ENCODE data around the gene SOX3. TPM values are rescaled to one million over a fixed set of nuclear protein-coding genes. Genes with fewer than 3 reads are reported as not detected.

The SOX3 gene
- total and polyA plus RNA-seq, 2 of the 13 experiments (the other 11 are each of a cell fraction or from before 2014, with no cell fraction given) = not detected

DNA sequence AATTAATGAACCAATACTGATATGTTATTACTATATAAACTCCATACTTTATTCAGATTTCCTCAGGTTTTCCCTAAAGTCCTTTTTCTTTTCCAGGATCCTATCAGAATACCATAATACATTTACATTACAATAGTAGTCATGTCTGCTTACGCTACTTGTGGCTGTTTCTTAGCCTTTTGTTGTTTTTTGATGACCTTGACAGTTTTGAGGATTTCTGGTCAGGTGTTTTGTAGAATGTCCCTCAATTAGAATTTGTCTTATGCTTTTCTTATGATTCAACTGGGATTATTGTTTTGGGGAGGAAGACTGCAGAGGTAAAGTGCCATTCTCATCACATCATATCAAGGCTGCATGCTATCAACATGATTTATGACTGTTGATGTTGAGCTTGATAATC, 9.1 kb downstream of the SOX3 start:
- DNase-seq (ENCODE audit: low spot score) (no peak), ATAC-seq (no peak), FAIRE-seq (no peak)

GRCh38 chrX:140492066-140492994, 12.5 kb downstream of the SOX3 start:
- Histone ChIP-seq H3K79me2 (ENCODE audit: insufficient read depth, low read length) (no peaks in the 10 kb centered on the region), H4K20me1 (ENCODE audit: insufficient read depth, low read length) (no peaks in the 10 kb centered on the region), H3K36me3 (replicated peaks in 1 of 2; ENCODE audit: control insufficient read depth in 1 of 2, insufficient read depth in 2 of 2, low read length in 2 of 2) (no peaks in the 10 kb centered on the region), H3K4me1 (ENCODE audit: insufficient read depth, low read length) (no peaks in the 10 kb centered on the region), H3K4me3 (replicated peaks in 1 of 3; ENCODE audit: insufficient read depth in 1 of 3, low read depth in 2 of 3, low read length in 3 of 3) (no peak overlapping the region), H2AFZ (ENCODE audit: low read length) (no peak overlapping the region), H3K27ac (ENCODE audit: extremely low read length, insufficient read depth, low read length) (no peak overlapping the region), H3K4me2 (ENCODE audit: low read depth, low read length) (no peak overlapping the region), H3K9me3 (ENCODE audit: low read length) (no peaks in the 10 kb centered on the region), H3K27me3 (ENCODE audit: control insufficient read depth in 1 of 2, insufficient read depth in 2 of 2, low read length in 2 of 2) (no peaks in the 10 kb centered on the region), H3K9ac (ENCODE audit: insufficient read depth, low read depth, low read length) (no peak overlapping the region)
- in situ Hi-C loops (cut with HindIII; ENCODE audit: extremely low pct_ligation_motif_present, low pct_unique_long_range_greater_than_20kb) = no loop called here
- ATAC-seq (no peak), DNase-seq (ENCODE audit: low spot score) (no peak), FAIRE-seq (no peak)
- ChIA-PET POLR2A (no interaction called here), CTCF (ENCODE audit: low intra/inter-chr PET ratio, low total read pairs) (no interaction called here)
- TF ChIP-seq ZBTB10 (CRISPR knock-in tag; IDR thresholded peaks at IDR 0.05; ENCODE audit: borderline replicate concordance) = no peak
- no peak for TF ChIP-seq ZNF230 (CRISPR knock-in tag; IDR thresholded peaks at IDR 0.05)
- TF ChIP-seq, protein P1, sequence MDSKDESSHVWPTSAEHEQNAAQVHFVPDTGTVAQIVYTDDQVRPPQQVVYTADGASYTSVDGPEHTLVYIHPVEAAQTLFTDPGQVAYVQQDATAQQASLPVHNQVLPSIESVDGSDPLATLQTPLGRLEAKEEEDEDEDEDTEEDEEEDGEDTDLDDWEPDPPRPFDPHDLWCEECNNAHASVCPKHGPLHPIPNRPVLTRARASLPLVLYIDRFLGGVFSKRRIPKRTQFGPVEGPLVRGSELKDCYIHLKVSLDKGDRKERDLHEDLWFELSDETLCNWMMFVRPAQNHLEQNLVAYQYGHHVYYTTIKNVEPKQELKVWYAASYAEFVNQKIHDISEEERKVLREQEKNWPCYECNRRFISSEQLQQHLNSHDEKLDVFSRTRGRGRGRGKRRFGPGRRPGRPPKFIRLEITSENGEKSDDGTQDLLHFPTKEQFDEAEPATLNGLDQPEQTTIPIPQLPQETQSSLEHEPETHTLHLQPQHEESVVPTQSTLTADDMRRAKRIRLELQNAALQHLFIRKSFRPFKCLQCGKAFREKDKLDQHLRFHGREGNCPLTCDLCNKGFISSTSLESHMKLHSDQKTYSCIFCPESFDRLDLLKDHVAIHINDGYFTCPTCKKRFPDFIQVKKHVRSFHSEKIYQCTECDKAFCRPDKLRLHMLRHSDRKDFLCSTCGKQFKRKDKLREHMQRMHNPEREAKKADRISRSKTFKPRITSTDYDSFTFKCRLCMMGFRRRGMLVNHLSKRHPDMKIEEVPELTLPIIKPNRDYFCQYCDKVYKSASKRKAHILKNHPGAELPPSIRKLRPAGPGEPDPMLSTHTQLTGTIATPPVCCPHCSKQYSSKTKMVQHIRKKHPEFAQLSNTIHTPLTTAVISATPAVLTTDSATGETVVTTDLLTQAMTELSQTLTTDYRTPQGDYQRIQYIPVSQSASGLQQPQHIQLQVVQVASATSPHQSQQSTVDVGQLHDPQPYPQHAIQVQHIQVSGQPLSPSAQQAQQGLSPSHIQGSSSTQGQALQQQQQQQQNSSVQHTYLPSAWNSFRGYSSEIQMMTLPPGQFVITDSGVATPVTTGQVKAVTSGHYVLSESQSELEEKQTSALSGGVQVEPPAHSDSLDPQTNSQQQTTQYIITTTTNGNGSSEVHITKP (CRISPR knock-in tag; IDR thresholded peaks at IDR 0.05; ENCODE audit: low read depth) = no peak
- no peak for TF ChIP-seq SIN3B (IDR thresholded peaks at IDR 0.05; ENCODE audit: low read length)
- TF ChIP-seq ZNF33A (CRISPR knock-in tag; IDR thresholded peaks at IDR 0.05; ENCODE audit: borderline replicate concordance) = no peak
- TF ChIP-seq FOXM1 (CRISPR knock-in tag; IDR thresholded peaks at IDR 0.05) = no peak
- no peak for TF ChIP-seq ZNF460 (CRISPR knock-in tag; IDR thresholded peaks at IDR 0.05; ENCODE audit: borderline replicate concordance)
- TF ChIP-seq HIVEP1 (CRISPR knock-in tag; IDR thresholded peaks at IDR 0.05) = no peak
- intact Hi-C loops (cut with micrococcal nuclease; ENCODE audit: unreplicated experiment) = no loop called here
- no TSS peak for BruUV-seq (replicated peaks)
- 28% methylated on average over 4 of the region's 4 CpGs for WGBS (ENCODE audit: low lambda C conversion rate)

More for the DNA sequence above, 9.1 kb downstream of the SOX3 start:
- H3K4me3 ChIP-seq (replicated peaks in 1 of 3; ENCODE audit: insufficient read depth in 1 of 3, low read depth in 2 of 3, low read length in 3 of 3) = no peak overlapping the region
- no peak overlapping the region for H3K4me2 ChIP-seq (ENCODE audit: low read depth, low read length)
- in situ Hi-C loops (cut with HindIII; ENCODE audit: extremely low pct_ligation_motif_present, low pct_unique_long_range_greater_than_20kb) (no loop called here), intact Hi-C loops (cut with micrococcal nuclease; ENCODE audit: unreplicated experiment) (no loop called here)
- BruUV-seq (replicated peaks) = no TSS peak
- H3K36me3 ChIP-seq (replicated peaks in 1 of 2; ENCODE audit: control insufficient read depth in 1 of 2, insufficient read depth in 2 of 2, low read length in 2 of 2) = no peaks in the 10 kb centered on the region
- ChIA-PET CTCF (ENCODE audit: low intra/inter-chr PET ratio, low total read pairs) (no interaction called here), POLR2A (no interaction called here)
- H3K9me3 ChIP-seq (ENCODE audit: low read length) = no peaks in the 10 kb centered on the region
- TF ChIP-seq MAFK (conservative IDR thresholded peaks at IDR 0.05 in 1 of 2, IDR thresholded peaks at IDR 0.05 in 1 of 2; ENCODE audit: low read length in 2 of 2) = peak; percentile 61 to 74; a peak in 3 of 4 replicates
- no peak for TF ChIP-seq GATAD1 (CRISPR knock-in tag; IDR thresholded peaks at IDR 0.05)
- no peak for TF ChIP-seq MED8 (CRISPR knock-in tag; IDR thresholded peaks at IDR 0.05; ENCODE audit: insufficient replicate concordance)
- peak; percentile 61; the same call in 1 of the 2 replicates for TF ChIP-seq MAFF (IDR thresholded peaks at IDR 0.05; ENCODE audit: low read depth, low read length)
- WGBS (ENCODE audit: low lambda C conversion rate) = 71% methylated on average over 1 of the region's 1 CpG
- no peaks in the 10 kb centered on the region for H3K27me3 ChIP-seq (ENCODE audit: control insufficient read depth in 1 of 2, insufficient read depth in 2 of 2, low read length in 2 of 2)
- no peaks in the 10 kb centered on the region for H3K4me1 ChIP-seq (ENCODE audit: insufficient read depth, low read length)
- H3K27ac ChIP-seq (ENCODE audit: extremely low read length, insufficient read depth, low read length) = no peak overlapping the region
- H4K20me1 ChIP-seq (ENCODE audit: insufficient read depth, low read length) = no peaks in the 10 kb centered on the region
- no peaks in the 10 kb centered on the region for H3K79me2 ChIP-seq (ENCODE audit: insufficient read depth, low read length)
- no peak overlapping the region for H2AFZ ChIP-seq (ENCODE audit: low read length)
- H3K9ac ChIP-seq (ENCODE audit: insufficient read depth, low read depth, low read length) = no peak overlapping the region
